B cell (primary cell): ENCODE measurements around the gene TIA1. TPM values are rescaled to one million over a fixed set of nuclear protein-coding genes. Genes with fewer than 3 reads are reported as not detected.

Experiments
- ATAC-seq: fragments of 200-7000 bp; cut with Tn5 transposase; one replicate; pipeline ENCODE4 v1.10.0; 2021; ENCODE audit warnings: low read depth, mild to moderate bottlenecking, moderate number of reproducible peaks, moderate library complexity
- CTCF ChIA-PET: fragments of 350-600 bp; sonication (Branson Sonifier 250); formaldehyde crosslinking; loops from one replicate; lab custom pipeline; 2021; ENCODE audit warnings: antibody characterized with exemption, inconsistent platforms; lab: Charles Lee
- POLR2A ChIA-PET: fragments of 350-600 bp; sonication (Branson Sonifier 250); formaldehyde crosslinking; loops from one replicate; lab custom pipeline; 2021; ENCODE audit warnings: antibody characterized with exemption; lab: Charles Lee
- DNase-seq: peaks from one replicate; pipeline ENCODE4 v3.0.0; 2013
- H2AFZ ChIP-seq: 2 replicates; pipeline ENCODE4 v1.6.1; 2012; ENCODE audit warnings: mild to moderate bottlenecking, low read depth, low read length; ENCODE audit not compliant: insufficient read depth, poor library complexity, severe bottlenecking
- H3K27ac ChIP-seq, 2 donors: 1 replicate in 1 of 2; 2 replicates in 1 of 2; pipeline ENCODE4 v1.5.1; 2012 to 2013; ENCODE audit warnings: low read length in 2 of 2, mild to moderate bottlenecking in 2 of 2, moderate library complexity in 1 of 2
- H3K27me3 ChIP-seq, 4 experiments: fragments of 200-600 bp in 1 of 4; sonication (generic) in 1 of 4; replicated peaks in 1 of 4; 1 replicate in 2 of 4; 2 replicates in 2 of 4; pipeline versions ENCODE4 v1.6.1 to v1.7.0; 2013 to 2016; ENCODE audit warnings: low read length in 3 of 4, mild to moderate bottlenecking in 2 of 4, mixed read lengths in 1 of 4, moderate library complexity in 1 of 4; ENCODE audit not compliant: insufficient read depth in 4 of 4, control insufficient read depth in 3 of 4; ENCODE audit errors: control extremely low read depth in 1 of 4
- H3K36me3 ChIP-seq, 2 experiments: replicated peaks in 1 of 2; 1 replicate in 1 of 2; 2 replicates in 1 of 2; pipeline versions ENCODE4 v1.6.1 to v1.7.1; 2013; ENCODE audit warnings: low read length in 1 of 2; ENCODE audit not compliant: insufficient read depth in 2 of 2, control insufficient read depth in 1 of 2; ENCODE audit errors: control extremely low read depth in 1 of 2, extremely low read depth in 1 of 2
- H3K4me1 ChIP-seq, 2 donors: fragments of 200-600 bp in 1 of 2; sonication (generic) in 1 of 2; 1 replicate in 1 of 2; 2 replicates in 1 of 2; pipeline versions ENCODE4 v1.5.1 to v1.6.1; 2013 to 2017; ENCODE audit warnings: low read length in 2 of 2; ENCODE audit not compliant: control insufficient read depth in 2 of 2, insufficient read depth in 2 of 2
- H3K4me2 ChIP-seq: replicated peaks from 2 replicates; pipeline ENCODE3; 2012; ENCODE audit warnings: mild to moderate bottlenecking, low read depth, low read length; ENCODE audit not compliant: poor library complexity, severe bottlenecking
- H3K4me3 ChIP-seq, 5 experiments: fragments of 200-600 bp in 1 of 5; sonication (generic) in 1 of 5; 1 replicate in 3 of 5; 2 replicates in 2 of 5; pipeline versions ENCODE4 v1.5.1 to v1.7.0; 2011 to 2016; ENCODE audit warnings: low read length in 4 of 5, mild to moderate bottlenecking in 4 of 5, low read depth in 2 of 5, control low read depth in 1 of 5, moderate library complexity in 1 of 5; ENCODE audit not compliant: insufficient read depth in 1 of 5; ENCODE audit errors: control extremely low read depth in 1 of 5, extremely low read depth in 1 of 5
- H3K79me2 ChIP-seq: fragments of 200-600 bp; sonication (generic); one replicate; pipeline ENCODE4 v1.6.0; 2016; ENCODE audit warnings: low read length; ENCODE audit not compliant: control insufficient read depth, insufficient read depth
- H3K9ac ChIP-seq: fragments of 200-600 bp; sonication (generic); 2 replicates; pipeline ENCODE4 v1.6.1; 2017; ENCODE audit warnings: mild to moderate bottlenecking, low read length, moderate library complexity
- H3K9me3 ChIP-seq, 3 donors: one replicate each; pipeline versions ENCODE4 v1.6.1 to v1.7.1; 2013; ENCODE audit warnings: low read length in 2 of 3; ENCODE audit not compliant: control insufficient read depth in 2 of 3, insufficient read depth in 1 of 3; ENCODE audit errors: control extremely low read depth in 1 of 3
- H4K20me1 ChIP-seq: 2 replicates; pipeline ENCODE4 v1.6.0; 2012; ENCODE audit warnings: mild to moderate bottlenecking, low read length; ENCODE audit not compliant: insufficient read depth, control insufficient read depth, poor library complexity, severe bottlenecking
- H3K27ac Mint-ChIP-seq: one replicate; pipeline ENCODE4 v1.8.0; 2021; ENCODE audit warnings: mixed read lengths
- H3K27me3 Mint-ChIP-seq: one replicate; pipeline ENCODE4 v1.8.0; 2021; ENCODE audit warnings: mixed read lengths
- H3K4me1 Mint-ChIP-seq: one replicate; pipeline ENCODE4 v1.8.0; 2021; ENCODE audit warnings: mixed read lengths
- H3K4me3 Mint-ChIP-seq: one replicate; pipeline ENCODE4 v1.8.0; 2021; ENCODE audit warnings: mixed read lengths
- H3K9me3 Mint-ChIP-seq: one replicate; pipeline ENCODE4 v1.8.0; 2022; ENCODE audit warnings: mixed read lengths; ENCODE audit not compliant: insufficient read depth
- CTCF ChIP-seq: fragments of 200-600 bp; IDR thresholded peaks from one replicate; pipeline ENCODE4 v1.8.0; 2022; ENCODE audit warnings: antibody characterized with exemption, mild to moderate bottlenecking
- EZH2 ChIP-seq: IDR thresholded peaks from 2 replicates; pipeline ENCODE4 v1.6.1; 2012; ENCODE audit warnings: borderline replicate concordance, low read depth, mild to moderate bottlenecking, moderate library complexity, low read length; ENCODE audit not compliant: insufficient read depth, poor library complexity, severe bottlenecking
- WGBS: methylation state at CpG from one replicate; pipeline ENCODE4 v1.1.5; 2013; ENCODE audit warnings: missing lambda C conversion rate; ENCODE audit not compliant: insufficient coverage; 5-methylcytosine and 5-hydroxymethylcytosine counted together
- intact Hi-C: fragments of 100-400 bp; cut with micrococcal nuclease; formaldehyde crosslinking; loops from one replicate; pipeline ENCODE4 v1.10.0; 2022
- polyA plus RNA-seq: library from polyadenylated mRNA; depleted of rRNA; stranded (reverse); fragments of >200 nt; gene quantifications from 2 replicates; pipeline ENCODE4 v1.2.3, GENCODE V29; 2012
- total RNA-seq, 2 donors: library from RNA; stranded (reverse); fragments of 120-200 nt in 1 of 2; gene quantifications; 1 replicate in 1 of 2; 2 replicates in 1 of 2; pipeline versions ENCODE4 v1.2.3 to v1.2.4, GENCODE V29; 2013 to 2022

TIA1 gene
- total and polyA plus RNA-seq, 2 donors (not counting 1 experiment from before 2014, with no cell fraction given): 113 to 214 TPM

- peaks cover 20% of the 10 kb centered on the region for H4K20me1 ChIP-seq
- peak overlapping the region; percentile 79 for H2AFZ ChIP-seq
- peaks cover 58% of the 10 kb centered on the region for H3K79me2 ChIP-seq
- H3K4me2 ChIP-seq: peak overlapping the region; percentile 78
- H3K36me3 ChIP-seq: peaks cover 0 to 3% of the 10 kb centered on the region in 2 experiments
- Mint-ChIP-seq H3K9me3 (no peaks in the 10 kb centered on the region), H3K27me3 (no peaks in the 10 kb centered on the region), H3K27ac (peak overlapping the region; percentile 98), H3K4me1 (peaks cover 40% of the 10 kb centered on the region), H3K4me3 (peak overlapping the region; percentile 98)
- H3K27me3 ChIP-seq: no peaks in the 10 kb centered on the region
- peaks cover 24 to 29% of the 10 kb centered on the region in 2 donors for H3K4me1 ChIP-seq
- H3K4me3 ChIP-seq: peak overlapping the region; percentile 70 to 98 (median 95)
- H3K9ac ChIP-seq: peak overlapping the region; percentile 74
- ATAC-seq: no peak
- ChIA-PET POLR2A (interaction anchor here (0.5 to 4.1 kb wide), 4 partner anchors 10 to 830 kb away, joined by 3 to 20 read pairs (median 5); partner anchors contain the start of gene PCYOX1), CTCF (interaction anchor here (0.6 to 1.5 kb wide), 4 partner anchors 12 to 178 kb away, joined by 3 to 4 read pairs (median 4); no protein-coding TSS in a partner anchor)
- TF ChIP-seq CTCF (no peak), EZH2 (no peak)
- WGBS: 0% methylated on average over 14 of the region's 20 CpGs
- intact Hi-C loops: loop anchor here (1.0 to 5.0 kb wide), 9 partner anchors 11 to 820 kb away; partner anchors contain the start of genes C2orf42, NAGK, PCBP1 and PCYOX1
- H3K27ac ChIP-seq: peak overlapping the region; percentile 86 to 94
- DNase-seq: peak; percentile 17
- H3K9me3 ChIP-seq: no peaks in the 10 kb centered on the region
Observed at GRCh38 chr2:70247364-70248180, 856 bp downstream of the TIA1 start.
